Measurements from ENCODE around the gene FBXL20. TPM values are rescaled to one million over a fixed set of nuclear protein-coding genes. Genes with fewer than 3 reads are reported as not detected.
"Not testable (repeated sequence)": the region's sequence is repeated elsewhere in the genome, so short reads cannot be mapped to it uniquely, and the experiment has no call there.

FBXL20 gene
- total RNA-seq = 9.4 and 11.2 TPM in 2 replicates
- 6.1 TPM for polyA plus RNA-seq (2012)

GRCh38 chr17:39401412-39402243 lies at the start of gene FBXL20:
TSS of gene FBXL20 (minus strand) at chr17:39401626. CDS start at chr17:39401402, 224 bp downstream.
- peak; percentile 92 for DNase-seq (ENCODE audit: low read depth)

- DNase-seq (ENCODE audit: low read depth) = peak; percentile 99
Measured at GRCh38 chr17:39450847-39451581, 49.6 kb upstream of the FBXL20 start, which contains the start of gene MED1. TSS of gene MED1 (minus strand) at chr17:39451263. CDS start at chr17:39451062, 201 bp downstream.

GRCh38 chr17:39450051-39450450 lies 48.6 kb upstream of the FBXL20 start:
- no peak for DNase-seq (ENCODE audit: low read depth)

- DNase-seq (ENCODE audit: low read depth) = no peak
Measured at GRCh38 chr17:39447561-39447960, 46.1 kb upstream of the FBXL20 start.

- no peak for DNase-seq (ENCODE audit: low read depth)
Measured at GRCh38 chr17:39443326-39443725, 41.9 kb upstream of the FBXL20 start.

- not testable (repeated sequence) for DNase-seq (ENCODE audit: low read depth)
Measured at GRCh38 chr17:39439868-39440267, 38.4 kb upstream of the FBXL20 start.

GRCh38 chr17:39429600-39429999 lies 28.2 kb upstream of the FBXL20 start:
- no peak for DNase-seq (ENCODE audit: low read depth)

GRCh38 chr17:39416141-39416540 lies 14.7 kb upstream of the FBXL20 start:
- DNase-seq (ENCODE audit: low read depth) = no peak

- no peak for DNase-seq (ENCODE audit: low read depth)
Measured at GRCh38 chr17:39410279-39410678, 8.9 kb upstream of the FBXL20 start.

- no peak for DNase-seq (ENCODE audit: low read depth)
Measured at GRCh38 chr17:39408360-39408759, 6.9 kb upstream of the FBXL20 start.

- no peak for DNase-seq (ENCODE audit: low read depth)
Measured at GRCh38 chr17:39406951-39407350, 5.5 kb upstream of the FBXL20 start.

GRCh38 chr17:39405436-39405835 lies 4.0 kb upstream of the FBXL20 start:
- DNase-seq (ENCODE audit: low read depth) = no peak

- DNase-seq (ENCODE audit: low read depth) = peak; percentile 19
Measured at GRCh38 chr17:39404542-39405378, 3.3 kb upstream of the FBXL20 start.

- no peak for DNase-seq (ENCODE audit: low read depth)
Measured at GRCh38 chr17:39402890-39403605, 1.6 kb upstream of the FBXL20 start.

GRCh38 chr17:39402244-39402889 lies 941 bp upstream of the FBXL20 start:
- DNase-seq (ENCODE audit: low read depth) = peak; percentile 92

- peak; percentile 3 for DNase-seq (ENCODE audit: low read depth)
Measured at GRCh38 chr17:39400547-39401411, 647 bp downstream of the FBXL20 start.

- DNase-seq (ENCODE audit: low read depth) = no peak
Measured at GRCh38 chr17:39399791-39400190, 1.6 kb downstream of the FBXL20 start.

- peak; percentile 11 for DNase-seq (ENCODE audit: low read depth)
Measured at GRCh38 chr17:39393736-39394135, 7.7 kb downstream of the FBXL20 start.

GRCh38 chr17:39391448-39391847 lies 10.0 kb downstream of the FBXL20 start:
- no peak for DNase-seq (ENCODE audit: low read depth)

Data from myocyte (in vitro differentiated cells).